GM12892 (cell line): ENCODE results near the gene ZCWPW1.

Experiments used
- POLR2A ChIP-seq: IDR thresholded peaks from 2 replicates; pipeline ENCODE4 v1.6.1; 2011; ENCODE audit warnings: low read depth, low read length, control low read depth
- POLR2AphosphoS5 ChIP-seq: IDR thresholded peaks from 2 replicates; pipeline ENCODE4 v1.6.1; 2011; ENCODE audit warnings: low read depth, low read length, control low read depth
- TAF1 ChIP-seq: IDR thresholded peaks from 2 replicates; pipeline ENCODE4 v1.6.1; 2011; ENCODE audit warnings: low read depth, mild to moderate bottlenecking, control low read depth, low read length, borderline replicate concordance

DNA sequence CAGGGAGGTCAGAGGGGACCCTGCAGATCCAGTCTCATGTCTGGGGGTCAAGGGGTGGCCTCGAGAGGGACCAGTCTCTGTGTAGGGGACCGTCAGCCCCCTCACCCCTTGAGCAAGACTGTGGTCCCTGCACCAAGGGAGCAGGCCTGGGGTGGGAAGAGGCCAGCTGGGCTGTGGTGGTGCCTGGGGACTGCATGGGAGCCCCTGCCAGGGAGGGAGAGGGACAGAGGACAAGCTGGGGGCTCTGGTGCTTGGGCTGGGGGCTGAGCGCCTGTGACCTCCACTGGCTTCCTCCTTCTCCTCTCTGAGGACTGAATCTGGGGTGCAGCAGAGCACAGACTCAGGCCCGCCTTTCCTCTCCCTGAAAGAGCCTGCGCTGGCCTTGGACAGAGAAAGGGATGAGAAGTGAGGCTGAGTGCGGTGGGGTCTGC lies 71.4 kb downstream of the ZCWPW1 start:
- TF ChIP-seq POLR2A (no peak), POLR2AphosphoS5 (no peak), TAF1 (no peak)
